ENCODE results near the gene GPX7. TPM values are rescaled to one million over a fixed set of nuclear protein-coding genes. Genes with fewer than 3 reads are reported as not detected.

Gene GPX7
- total RNA-seq, 2 donors from 2014 or later = 10.2 to 25.9 TPM

GRCh38 chr1:52640697-52641096, 38.5 kb downstream of the GPX7 start:
- no peaks in the 10 kb centered on the region for H3K9me3 ChIP-seq

DNA sequence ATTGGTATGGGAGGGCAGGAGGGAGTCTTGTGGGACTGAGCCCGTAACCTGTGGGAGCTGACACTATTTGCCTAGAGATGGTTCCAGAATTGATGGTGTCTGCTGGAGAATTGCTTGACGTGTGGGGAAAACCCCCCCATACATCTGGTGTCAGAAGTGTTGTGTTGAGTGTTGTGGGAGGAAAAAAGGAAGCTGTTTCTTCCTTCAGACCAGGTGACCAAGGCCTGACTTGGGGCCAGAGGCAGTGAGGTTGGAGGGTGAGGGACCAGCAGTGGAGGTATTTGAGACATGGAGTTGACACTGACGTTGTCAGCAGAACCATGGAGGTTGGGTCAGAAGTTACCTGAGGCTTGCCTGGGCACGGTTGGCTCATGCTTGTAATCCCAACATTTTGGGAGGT, 39.1 kb downstream of the GPX7 start:
- no peak for ATAC-seq (ENCODE audit: insufficient number of reproducible peaks, low FRiP score, low read depth)

More at GRCh38 chr1:52640697-52641096, 38.5 kb downstream of the GPX7 start:
- Histone ChIP-seq H3K27me3 (replicated peaks; ENCODE audit: insufficient read depth) (no peaks in the 10 kb centered on the region), H3K36me3 (no peaks in the 10 kb centered on the region), H3K27ac (no peak overlapping the region), H3K4me3 (no peak overlapping the region), H3K4me1 (ENCODE audit: control insufficient read depth in 1 of 2, low read depth in 2 of 2) (no peaks in the 10 kb centered on the region)
- no peak for TF ChIP-seq CTCF (IDR thresholded peaks at IDR 0.05)
- DNase-seq (ENCODE audit: low spot score) = no peak
- no peak for ATAC-seq (ENCODE audit: insufficient number of reproducible peaks, low FRiP score, low read depth)

GRCh38 chr1:52645261-52645660, 43.1 kb downstream of the GPX7 start:
- DNase-seq (ENCODE audit: low spot score) = no peak
- no peak overlapping the region for H3K4me3 ChIP-seq
- no peaks in the 10 kb centered on the region for H3K27me3 ChIP-seq (replicated peaks; ENCODE audit: insufficient read depth)
- H3K4me1 ChIP-seq (ENCODE audit: control insufficient read depth in 1 of 2, low read depth in 2 of 2) = no peaks in the 10 kb centered on the region
- no peaks in the 10 kb centered on the region for H3K9me3 ChIP-seq
- no peaks in the 10 kb centered on the region for H3K36me3 ChIP-seq
- no peak overlapping the region for H3K27ac ChIP-seq
- TF ChIP-seq CTCF (IDR thresholded peaks at IDR 0.05) = no peak
- no peak for ATAC-seq (ENCODE audit: insufficient number of reproducible peaks, low FRiP score, low read depth)

More for the DNA sequence above, 39.1 kb downstream of the GPX7 start:
- no peak for TF ChIP-seq CTCF (IDR thresholded peaks at IDR 0.05)
- no peak overlapping the region for H3K4me3 ChIP-seq
- H3K4me1 ChIP-seq (ENCODE audit: control insufficient read depth in 1 of 2, low read depth in 2 of 2) = no peaks in the 10 kb centered on the region
- H3K27ac ChIP-seq = no peak overlapping the region
- no peaks in the 10 kb centered on the region for H3K9me3 ChIP-seq
- H3K36me3 ChIP-seq = no peaks in the 10 kb centered on the region
- DNase-seq (ENCODE audit: low spot score) = no peak
- no peaks in the 10 kb centered on the region for H3K27me3 ChIP-seq (replicated peaks; ENCODE audit: insufficient read depth)

DNA sequence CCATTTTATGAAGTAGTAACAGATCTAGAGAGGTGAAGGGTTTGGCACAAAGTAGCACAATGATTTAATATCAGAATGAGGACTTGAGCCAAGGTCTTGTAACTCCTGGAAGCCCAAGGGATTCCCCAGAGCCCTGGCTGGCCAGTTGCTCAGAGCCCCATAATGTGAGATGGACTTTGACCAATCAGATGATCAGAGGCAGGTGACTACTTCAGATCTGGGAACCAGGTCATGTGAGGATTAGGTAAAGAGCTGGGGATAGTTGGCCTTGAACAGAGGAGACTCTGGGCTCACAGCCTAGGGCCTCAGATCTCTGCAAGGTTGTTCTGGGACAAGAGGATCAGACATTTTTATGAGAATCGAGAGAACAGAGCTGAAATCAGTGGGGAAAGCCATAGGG, 49.7 kb downstream of the GPX7 start:
- Histone ChIP-seq H3K4me3 (no peak overlapping the region), H3K27me3 (replicated peaks; ENCODE audit: insufficient read depth) (no peaks in the 10 kb centered on the region), H3K9me3 (no peaks in the 10 kb centered on the region), H3K27ac (no peak overlapping the region), H3K36me3 (no peaks in the 10 kb centered on the region), H3K4me1 (ENCODE audit: control insufficient read depth in 1 of 2, low read depth in 2 of 2) (no peaks in the 10 kb centered on the region)
- DNase-seq (ENCODE audit: low spot score) (no peak), ATAC-seq (ENCODE audit: insufficient number of reproducible peaks, low FRiP score, low read depth) (no peak)
- no peak for TF ChIP-seq CTCF (IDR thresholded peaks at IDR 0.05)

GRCh38 chr1:52653207-52653849, 51.2 kb downstream of the GPX7 start:
- H3K9me3 ChIP-seq = no peaks in the 10 kb centered on the region
- no peak for TF ChIP-seq CTCF (IDR thresholded peaks at IDR 0.05)
- H3K27me3 ChIP-seq (replicated peaks; ENCODE audit: insufficient read depth) = no peaks in the 10 kb centered on the region
- no peak for DNase-seq (ENCODE audit: low spot score)
- H3K27ac ChIP-seq = no peak overlapping the region
- H3K36me3 ChIP-seq = no peaks in the 10 kb centered on the region
- no peaks in the 10 kb centered on the region for H3K4me1 ChIP-seq (ENCODE audit: control insufficient read depth in 1 of 2, low read depth in 2 of 2)
- no peak for ATAC-seq (ENCODE audit: insufficient number of reproducible peaks, low FRiP score, low read depth)
- H3K4me3 ChIP-seq = no peak overlapping the region
